Measurements from ENCODE around the gene NRG2. TPM values are rescaled to one million over a fixed set of nuclear protein-coding genes. Genes with fewer than 3 reads are reported as not detected.

Gene NRG2
- total RNA-seq, 1 experiment from 2014 or later, result 0.91 TPM

DNA sequence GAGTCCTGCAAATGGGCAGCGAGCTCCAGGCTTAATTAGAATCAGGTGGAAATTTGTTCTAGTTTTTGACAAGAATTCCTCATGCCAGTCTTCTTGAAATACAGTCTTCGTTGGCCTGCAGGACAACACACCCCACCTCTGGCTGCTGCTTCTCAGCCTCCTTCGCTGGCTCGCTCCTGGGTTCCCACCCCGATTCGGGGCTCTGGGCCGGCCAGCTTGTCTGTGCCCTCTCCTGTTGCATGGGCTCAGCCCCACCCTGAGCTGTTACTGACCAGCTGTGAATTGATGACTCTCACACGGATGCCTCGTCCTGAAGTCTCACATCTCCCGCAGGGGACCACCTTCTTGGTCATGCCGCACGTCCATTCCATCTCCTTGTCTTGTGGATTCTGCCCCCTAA, 226.5 kb downstream of the NRG2 start:
- ChIA-PET CTCF (no interaction called here), RAD21 (ENCODE audit: low non-redundant PET in 1 of 2, low total read pairs in 2 of 2, uncharacterized antibody in 2 of 2, unreplicated experiment in 2 of 2) (no interaction called here), POLR2A (no interaction called here)
- Histone ChIP-seq H4K20me1 (ENCODE audit: insufficient read depth) (no peaks in the 10 kb centered on the region), H3K9me3 (ENCODE audit: control insufficient read depth in 1 of 2, insufficient read depth in 1 of 2, low read depth in 1 of 2, low read length in 2 of 2) (peaks cover 0 to 4% of the 10 kb centered on the region in 2 experiments; a peak in 1 of 4 replicates), H3K79me2 (ENCODE audit: insufficient read depth, low read length) (no peaks in the 10 kb centered on the region), H3K9me2 (ENCODE audit: insufficient read depth) (no peaks in the 10 kb centered on the region), H3K9ac (ENCODE audit: low read length) (no peak overlapping the region), H3K27ac (ENCODE audit: low read depth, low read length) (no peak overlapping the region), H3K36me3 (ENCODE audit: control insufficient read depth in 1 of 2, insufficient read depth in 2 of 2, low read length in 2 of 2) (no peaks in the 10 kb centered on the region), H3K4me2 (ENCODE audit: low read length) (no peak overlapping the region), H3K4me1 (ENCODE audit: control insufficient read depth in 1 of 2, insufficient read depth in 2 of 2, low read length in 2 of 2) (no peaks in the 10 kb centered on the region), H3K4me3 (replicated peaks in 1 of 2; ENCODE audit: low read depth in 1 of 2, low read length in 2 of 2) (no peak overlapping the region), H2AFZ (ENCODE audit: low read depth, low read length, poor library complexity, severe bottlenecking) (no peak overlapping the region), H3K27me3 (ENCODE audit: insufficient read depth, low read length) (no peaks in the 10 kb centered on the region)
- intact Hi-C loops (cut with micrococcal nuclease), result no loop called here
- DNase-seq (ENCODE audit: low read depth, low spot score) (no peak), ATAC-seq (no peak)
- no peak for TF ChIP-seq CBX3 (IDR thresholded peaks at IDR 0.05; ENCODE audit: low read depth)
- TF ChIP-seq ELF1 (IDR thresholded peaks at IDR 0.05; ENCODE audit: borderline replicate concordance, low read depth), result no peak
- TF ChIP-seq YY1 (IDR thresholded peaks at IDR 0.05; ENCODE audit: extremely low read depth, insufficient replicate concordance, low read depth, low read length), result no peak
- no peak for TF ChIP-seq EGR1 (IDR thresholded peaks at IDR 0.05; ENCODE audit: low read depth)
- TF ChIP-seq, protein P1, sequence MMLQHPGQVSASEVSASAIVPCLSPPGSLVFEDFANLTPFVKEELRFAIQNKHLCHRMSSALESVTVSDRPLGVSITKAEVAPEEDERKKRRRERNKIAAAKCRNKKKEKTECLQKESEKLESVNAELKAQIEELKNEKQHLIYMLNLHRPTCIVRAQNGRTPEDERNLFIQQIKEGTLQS (IDR thresholded peaks at IDR 0.05), result no peak
- TF ChIP-seq EZH2phosphoT487 (IDR thresholded peaks at IDR 0.05; ENCODE audit: borderline replicate concordance), result no peak
- TF ChIP-seq SP1 (IDR thresholded peaks at IDR 0.05; ENCODE audit: low read depth), result no peak
- no TSS peak for BruUV-seq (replicated peaks)

DNA sequence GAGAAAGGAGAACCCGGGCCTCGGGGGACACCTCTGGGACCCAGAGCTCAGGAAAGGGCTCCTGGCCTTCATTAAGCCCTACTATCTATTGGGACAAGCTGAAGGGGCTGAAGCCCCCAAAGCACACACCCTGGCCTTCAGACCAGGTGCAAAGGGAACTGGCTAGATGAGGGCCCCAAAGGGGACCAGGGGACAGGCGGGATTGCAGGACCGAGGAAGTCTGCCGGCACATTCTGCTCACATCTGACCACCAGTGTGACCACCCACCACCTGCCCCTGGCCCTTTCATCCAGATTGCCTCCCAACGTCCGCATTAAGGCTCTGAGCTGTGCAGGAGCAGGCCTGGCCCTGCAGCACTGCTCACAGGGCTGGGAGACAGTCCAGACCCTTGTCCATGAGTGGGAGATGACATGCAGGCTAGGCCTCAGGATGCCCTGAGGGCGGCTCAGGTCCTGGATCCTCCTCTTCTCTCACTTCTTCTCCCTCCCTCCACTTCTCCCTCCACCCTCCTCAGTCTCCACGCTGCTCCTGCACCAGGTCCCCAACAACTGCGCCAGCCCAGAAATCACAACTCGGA, 228.3 kb downstream of the NRG2 start:
- H3K4me2 ChIP-seq (ENCODE audit: low read length), result no peak overlapping the region
- intact Hi-C loops (cut with micrococcal nuclease), result no loop called here
- BruUV-seq (replicated peaks), result no TSS peak
- H3K9ac ChIP-seq (ENCODE audit: low read length), result no peak overlapping the region
- H2AFZ ChIP-seq (ENCODE audit: low read depth, low read length, poor library complexity, severe bottlenecking), result no peak overlapping the region
- ChIA-PET CTCF (no interaction called here), RAD21 (ENCODE audit: low non-redundant PET in 1 of 2, low total read pairs in 2 of 2, uncharacterized antibody in 2 of 2, unreplicated experiment in 2 of 2) (no interaction called here), POLR2A (interaction anchor here (0.5 kb wide), 1 partner anchor 22 kb away, joined by 3 read pairs; no protein-coding TSS in a partner anchor)
- H3K79me2 ChIP-seq (ENCODE audit: insufficient read depth, low read length), result no peaks in the 10 kb centered on the region
- no peaks in the 10 kb centered on the region for H3K36me3 ChIP-seq (ENCODE audit: control insufficient read depth in 1 of 2, insufficient read depth in 2 of 2, low read length in 2 of 2)
- no peaks in the 10 kb centered on the region for H4K20me1 ChIP-seq (ENCODE audit: insufficient read depth)
- peaks cover 0 to 4% of the 10 kb centered on the region in 2 experiments; a peak in 1 of 4 replicates for H3K9me3 ChIP-seq (ENCODE audit: control insufficient read depth in 1 of 2, insufficient read depth in 1 of 2, low read depth in 1 of 2, low read length in 2 of 2)
- ATAC-seq (no peak), DNase-seq (ENCODE audit: low read depth, low spot score) (no peak)
- no peak overlapping the region for H3K4me3 ChIP-seq (replicated peaks in 1 of 2; ENCODE audit: low read depth in 1 of 2, low read length in 2 of 2)
- H3K27ac ChIP-seq (ENCODE audit: low read depth, low read length), result no peak overlapping the region
- H3K9me2 ChIP-seq (ENCODE audit: insufficient read depth), result no peaks in the 10 kb centered on the region
- no peaks in the 10 kb centered on the region for H3K4me1 ChIP-seq (ENCODE audit: control insufficient read depth in 1 of 2, insufficient read depth in 2 of 2, low read length in 2 of 2)
- H3K27me3 ChIP-seq (ENCODE audit: insufficient read depth, low read length), result no peaks in the 10 kb centered on the region
- TF ChIP-seq ZNF274 (IDR thresholded peaks at IDR 0.05; ENCODE audit: low read depth, low read length) (no peak), POLR2AphosphoS5 (IDR thresholded peaks at IDR 0.05; ENCODE audit: low read depth, low read length) (no peak), EZH2 (IDR thresholded peaks at IDR 0.05) (no peak), EZH2phosphoT487 (IDR thresholded peaks at IDR 0.05; ENCODE audit: borderline replicate concordance) (no peak), SRF (IDR thresholded peaks at IDR 0.05; ENCODE audit: low read depth) (no peak), CBX3 (IDR thresholded peaks at IDR 0.05; ENCODE audit: low read depth) (no peak)
- TF ChIP-seq, protein P2, sequence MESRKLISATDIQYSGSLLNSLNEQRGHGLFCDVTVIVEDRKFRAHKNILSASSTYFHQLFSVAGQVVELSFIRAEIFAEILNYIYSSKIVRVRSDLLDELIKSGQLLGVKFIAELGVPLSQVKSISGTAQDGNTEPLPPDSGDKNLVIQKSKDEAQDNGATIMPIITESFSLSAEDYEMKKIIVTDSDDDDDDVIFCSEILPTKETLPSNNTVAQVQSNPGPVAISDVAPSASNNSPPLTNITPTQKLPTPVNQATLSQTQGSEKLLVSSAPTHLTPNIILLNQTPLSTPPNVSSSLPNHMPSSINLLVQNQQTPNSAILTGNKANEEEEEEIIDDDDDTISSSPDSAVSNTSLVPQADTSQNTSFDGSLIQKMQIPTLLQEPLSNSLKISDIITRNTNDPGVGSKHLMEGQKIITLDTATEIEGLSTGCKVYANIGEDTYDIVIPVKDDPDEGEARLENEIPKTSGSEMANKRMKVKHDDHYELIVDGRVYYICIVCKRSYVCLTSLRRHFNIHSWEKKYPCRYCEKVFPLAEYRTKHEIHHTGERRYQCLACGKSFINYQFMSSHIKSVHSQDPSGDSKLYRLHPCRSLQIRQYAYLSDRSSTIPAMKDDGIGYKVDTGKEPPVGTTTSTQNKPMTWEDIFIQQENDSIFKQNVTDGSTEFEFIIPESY (IDR thresholded peaks at IDR 0.05; ENCODE audit: extremely low read depth, insufficient replicate concordance, low read length), result no peak
- TF ChIP-seq, protein P3, sequence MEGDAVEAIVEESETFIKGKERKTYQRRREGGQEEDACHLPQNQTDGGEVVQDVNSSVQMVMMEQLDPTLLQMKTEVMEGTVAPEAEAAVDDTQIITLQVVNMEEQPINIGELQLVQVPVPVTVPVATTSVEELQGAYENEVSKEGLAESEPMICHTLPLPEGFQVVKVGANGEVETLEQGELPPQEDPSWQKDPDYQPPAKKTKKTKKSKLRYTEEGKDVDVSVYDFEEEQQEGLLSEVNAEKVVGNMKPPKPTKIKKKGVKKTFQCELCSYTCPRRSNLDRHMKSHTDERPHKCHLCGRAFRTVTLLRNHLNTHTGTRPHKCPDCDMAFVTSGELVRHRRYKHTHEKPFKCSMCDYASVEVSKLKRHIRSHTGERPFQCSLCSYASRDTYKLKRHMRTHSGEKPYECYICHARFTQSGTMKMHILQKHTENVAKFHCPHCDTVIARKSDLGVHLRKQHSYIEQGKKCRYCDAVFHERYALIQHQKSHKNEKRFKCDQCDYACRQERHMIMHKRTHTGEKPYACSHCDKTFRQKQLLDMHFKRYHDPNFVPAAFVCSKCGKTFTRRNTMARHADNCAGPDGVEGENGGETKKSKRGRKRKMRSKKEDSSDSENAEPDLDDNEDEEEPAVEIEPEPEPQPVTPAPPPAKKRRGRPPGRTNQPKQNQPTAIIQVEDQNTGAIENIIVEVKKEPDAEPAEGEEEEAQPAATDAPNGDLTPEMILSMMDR (IDR thresholded peaks at IDR 0.05 in 2 of 3, conservative IDR thresholded peaks at IDR 0.05 in 1 of 3; ENCODE audit: borderline replicate concordance in 1 of 3, insufficient read depth in 1 of 3, low read depth in 2 of 3, low read length in 2 of 3), result no peak
